DMS 273 treated with DMSO at 0.1 percent for 48 hours (cell line): ENCODE results near the gene PRKCQ.

Source experiments
- DNase-seq: peaks from one replicate; lab custom pipeline; 2025; lab: John Stamatoyannopoulos, UW

Gene PRKCQ

DNA sequence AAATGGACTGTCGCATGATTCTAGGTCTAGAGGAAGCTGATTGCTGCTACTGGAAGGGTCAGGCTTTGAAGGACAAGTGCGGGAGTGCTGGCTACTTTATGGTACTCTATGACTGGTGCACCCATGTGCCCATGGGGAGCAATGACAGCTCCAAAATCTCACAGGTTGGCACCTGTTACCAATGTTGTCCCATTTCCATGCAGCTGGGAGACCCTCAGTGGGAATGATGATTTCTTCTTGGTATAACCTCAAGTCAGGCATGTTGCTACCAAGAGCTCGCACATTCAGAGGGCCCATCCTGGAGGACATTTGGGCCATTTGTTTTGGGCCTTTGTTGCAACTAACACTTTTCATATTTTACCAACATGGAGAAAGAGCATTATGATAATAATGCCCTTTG, 174.4 kb downstream of the PRKCQ start:
- no peak for DNase-seq

GRCh38 chr10:6404127-6405072, 175.7 kb downstream of the PRKCQ start:
- DNase-seq = no peak

DNA sequence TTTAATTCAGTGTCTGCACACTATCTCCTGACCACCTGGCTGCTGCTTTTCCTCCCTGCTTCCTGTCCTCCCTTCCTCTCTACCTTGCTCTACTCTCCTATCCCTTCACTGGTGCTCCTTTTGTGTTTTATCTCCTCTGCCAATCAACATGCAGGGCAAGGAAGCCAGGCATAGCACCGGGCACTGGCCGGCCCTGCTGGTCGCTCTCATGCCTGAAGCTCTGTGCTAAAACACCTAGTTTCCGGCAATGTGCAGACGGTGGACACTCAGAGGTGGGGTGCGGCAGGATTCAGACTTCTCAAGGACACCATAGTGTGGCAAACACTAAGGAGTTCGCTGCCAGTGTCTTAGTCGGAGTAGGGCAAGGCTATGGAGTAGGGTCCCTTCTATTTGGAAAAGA, 177.1 kb downstream of the PRKCQ start:
- no peak for DNase-seq

- no peak for DNase-seq
These were observed 177.7 kb downstream of the PRKCQ start for GRCh38 chr10:6402349-6402709.

DNA sequence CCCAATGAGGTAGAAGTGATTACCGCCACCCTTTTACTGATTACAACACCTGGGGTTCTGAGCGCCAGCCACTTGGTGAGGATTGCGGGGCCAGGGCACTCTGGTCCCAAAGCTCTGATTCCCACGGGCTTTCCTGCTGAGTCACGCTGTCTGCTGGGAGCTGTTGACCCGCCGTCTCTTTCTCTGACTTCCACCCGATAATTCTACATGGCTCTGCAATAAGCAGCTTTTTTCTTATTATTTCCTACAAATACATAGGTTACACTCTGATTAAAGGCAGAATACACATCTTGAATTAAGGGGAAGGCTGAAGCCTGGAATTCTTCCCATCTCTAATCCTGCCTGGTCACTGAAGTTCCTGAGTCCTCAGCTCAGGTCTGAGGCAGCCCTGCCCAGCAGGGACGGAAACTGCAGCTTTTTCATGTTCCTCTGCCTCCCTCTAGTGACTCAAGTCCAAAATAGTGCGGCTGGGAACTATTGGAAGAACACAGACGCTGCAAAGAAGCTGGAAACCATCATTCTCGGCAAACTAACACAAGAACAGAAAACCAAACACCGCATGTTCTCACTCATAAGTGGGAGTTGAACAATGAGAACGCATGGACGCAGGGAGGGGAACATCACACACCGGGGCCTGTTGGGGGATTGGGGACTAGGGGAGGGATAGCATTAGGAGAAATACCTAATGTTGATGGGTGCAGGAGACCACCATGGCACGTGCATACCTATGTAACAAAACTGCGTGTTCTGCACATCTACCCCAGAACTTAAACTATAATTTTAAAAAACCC, 178.3 kb downstream of the PRKCQ start:
- DNase-seq = peak; percentile 49

DNA sequence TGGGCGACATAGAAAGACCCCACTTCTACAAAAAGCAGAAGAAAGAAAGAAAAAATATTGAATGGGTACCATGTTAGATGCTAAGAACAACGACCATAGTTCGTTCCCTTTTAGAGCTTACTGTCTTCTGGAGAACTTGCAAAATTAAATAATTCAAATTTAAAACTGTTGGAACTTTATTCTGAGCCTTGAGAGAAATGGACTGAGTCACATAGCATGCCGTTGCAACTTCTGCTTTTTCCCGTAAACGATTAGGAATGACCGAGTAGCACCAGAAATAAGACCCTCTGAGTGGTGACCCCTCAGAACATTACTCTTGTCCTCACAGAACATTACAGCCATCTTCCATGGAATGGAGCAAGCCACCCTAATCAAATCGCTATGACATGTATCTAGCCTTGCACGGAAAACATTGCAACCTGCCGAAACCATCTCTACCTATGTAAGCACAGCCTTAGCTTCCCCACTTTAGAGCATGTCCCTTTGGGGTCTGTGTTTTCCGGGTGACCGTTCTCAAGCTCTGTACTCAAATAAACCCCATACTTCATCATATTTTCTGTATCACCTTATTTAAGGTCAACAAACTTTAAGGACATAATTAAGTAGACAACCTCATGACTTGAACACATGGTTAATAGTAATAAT, 179.1 kb downstream of the PRKCQ start:
- no peak for DNase-seq

- DNase-seq = no peak
These were observed 179.7 kb downstream of the PRKCQ start for GRCh38 chr10:6400331-6400730.

- DNase-seq = no peak
These were observed 180.2 kb downstream of the PRKCQ start for GRCh38 chr10:6399879-6400278.

DNA sequence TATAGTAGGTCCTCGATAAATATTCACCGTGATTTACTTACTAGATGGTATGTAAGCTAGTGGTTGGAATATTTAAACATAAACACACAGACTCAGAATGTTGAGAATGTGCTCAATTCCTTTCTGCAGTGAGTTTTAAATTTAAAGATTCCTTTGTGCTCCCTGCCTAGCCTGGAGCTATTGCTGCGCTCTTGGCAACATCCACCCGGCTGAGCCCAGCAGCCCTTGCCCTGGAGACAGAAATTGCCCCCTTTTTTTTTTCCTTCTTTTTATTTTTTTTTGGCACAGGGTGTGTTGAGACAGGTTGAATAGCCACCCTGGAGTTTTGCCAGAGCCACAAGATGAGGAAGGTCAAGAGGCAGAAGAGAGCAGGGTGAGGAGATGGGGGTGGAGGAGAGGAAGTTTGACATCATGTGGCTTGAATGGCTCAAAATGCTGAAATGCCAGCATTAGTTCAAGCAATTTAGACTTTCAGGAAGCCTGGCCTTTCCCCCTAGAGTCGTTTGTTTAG, 180.8 kb downstream of the PRKCQ start:
- no peak for DNase-seq

DNA sequence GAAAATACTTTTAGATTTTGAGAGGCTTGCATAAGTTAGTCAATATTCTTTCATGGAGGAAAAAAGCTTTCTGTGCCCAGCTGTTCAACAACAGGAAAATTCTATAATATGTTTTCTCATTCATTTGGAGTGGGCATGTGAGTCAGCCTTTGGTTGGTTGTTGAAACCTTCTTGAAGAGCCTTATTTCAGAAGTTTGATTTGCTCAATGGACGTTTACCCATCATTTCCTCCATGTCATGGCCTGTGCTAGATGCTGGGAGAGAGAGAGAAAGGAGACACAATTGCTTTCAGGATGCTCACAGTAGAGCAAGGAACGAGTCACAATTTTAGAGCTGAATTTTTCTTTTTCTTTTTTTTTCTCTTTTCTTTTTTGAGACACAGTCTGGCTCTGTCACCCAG, 181.7 kb downstream of the PRKCQ start:
- DNase-seq = no peak

GRCh38 chr10:6396652-6397051, 183.4 kb downstream of the PRKCQ start:
- DNase-seq = no peak

DNA sequence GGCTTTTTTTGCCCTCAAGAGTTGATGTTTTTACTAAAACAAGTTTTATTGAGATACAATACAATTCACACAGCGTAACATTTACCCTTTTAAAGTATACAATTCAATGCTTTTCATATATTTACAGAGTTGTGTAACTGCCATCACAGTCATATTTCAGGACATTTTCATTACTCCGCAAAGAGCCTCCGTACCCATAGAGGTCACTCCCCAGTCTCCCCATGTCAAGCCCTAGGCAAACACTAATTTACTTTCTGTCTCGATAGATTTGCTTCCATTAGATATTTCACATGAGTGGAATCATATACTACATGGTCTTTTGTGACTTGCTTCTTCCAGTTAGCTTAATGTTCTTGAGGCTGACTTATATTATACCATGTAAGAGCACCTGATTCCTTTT, 183.8 kb downstream of the PRKCQ start:
- DNase-seq = no peak

- DNase-seq = no peak
These were observed 184.5 kb downstream of the PRKCQ start for GRCh38 chr10:6395606-6396005.

DNA sequence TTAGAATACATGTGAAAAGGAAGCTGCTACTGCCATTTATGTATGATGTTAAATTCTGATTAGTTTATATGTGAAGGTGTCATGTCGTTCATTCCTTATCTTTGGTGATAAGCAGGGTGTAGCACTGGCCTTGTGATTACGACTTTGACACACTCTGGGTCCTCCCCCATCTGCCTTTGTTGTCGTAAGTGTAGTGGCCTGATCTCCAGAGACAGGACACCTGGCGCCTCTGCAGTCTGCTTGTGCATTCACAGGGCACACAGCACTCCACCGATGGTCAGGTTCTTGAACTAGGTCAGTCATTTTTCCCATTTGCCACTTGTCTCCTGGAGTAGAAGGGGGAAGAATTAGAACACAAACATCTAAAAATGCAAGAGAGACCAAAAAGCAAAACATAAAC, 186.0 kb downstream of the PRKCQ start:
- no peak for DNase-seq

- DNase-seq = no peak
These were observed 186.9 kb downstream of the PRKCQ start for GRCh38 chr10:6393168-6393567.

DNA sequence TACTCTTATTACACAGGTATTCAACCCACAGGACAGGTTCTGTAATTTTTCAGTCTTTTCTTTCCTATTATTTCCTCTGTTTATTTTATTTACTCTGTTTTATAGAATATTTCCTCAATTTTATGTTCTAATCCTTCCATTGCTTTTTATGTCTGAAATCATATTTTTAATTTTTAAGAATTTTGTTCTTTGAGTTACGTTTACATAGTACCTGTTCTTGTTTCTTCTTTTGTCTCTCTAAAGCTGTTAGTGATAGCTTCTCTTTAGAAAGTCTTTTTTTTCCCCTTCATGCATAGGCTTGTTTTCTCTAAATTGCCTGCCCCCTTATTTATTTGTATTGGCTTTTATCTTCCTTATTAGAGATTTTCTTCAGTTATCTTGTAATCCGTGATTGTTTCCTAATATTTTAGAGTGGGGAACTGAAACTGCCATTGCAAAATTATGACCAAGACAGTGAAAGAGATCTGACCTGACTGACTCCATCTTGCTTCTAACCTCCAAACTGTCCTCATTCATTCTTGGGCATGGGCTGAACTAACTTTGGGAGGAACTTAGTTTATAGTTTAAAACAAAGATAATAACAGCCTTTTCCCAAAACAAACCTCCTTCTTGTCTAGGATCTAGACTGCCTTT, 189.7 kb downstream of the PRKCQ start:
- no peak for DNase-seq

- DNase-seq = no peak
These were observed 191.7 kb downstream of the PRKCQ start for GRCh38 chr10:6388261-6388893.

DNA sequence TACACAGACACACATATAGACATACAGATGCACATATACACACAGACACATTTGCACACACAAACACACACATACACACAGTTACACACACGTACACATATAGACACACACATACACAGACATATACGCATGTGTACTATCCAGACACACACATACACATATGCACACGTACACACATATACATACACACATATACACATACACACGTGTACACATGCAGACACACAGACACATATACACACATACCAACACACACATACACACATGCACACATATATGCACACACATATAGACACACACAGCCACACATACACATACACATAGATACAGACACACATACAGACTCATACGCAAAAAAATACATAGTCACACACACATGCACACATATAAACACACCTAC, 193.1 kb downstream of the PRKCQ start:
- no peak for DNase-seq

GRCh38 chr10:6386346-6386745, 193.7 kb downstream of the PRKCQ start:
- DNase-seq = no peak

- DNase-seq = no peak
These were observed 194.4 kb downstream of the PRKCQ start for GRCh38 chr10:6385665-6386064.

- DNase-seq = no peak
These were observed 195.2 kb downstream of the PRKCQ start for GRCh38 chr10:6384847-6385246.

- DNase-seq = no peak
These were observed 196.0 kb downstream of the PRKCQ start for GRCh38 chr10:6384031-6384430.
